ENCODE data around the gene AKAP13.
A peak's percentile ranks its signal among the peaks of the same experiment; 100 is the strongest.

The AKAP13 gene

GRCh38 chr15:85752124-85752475 lies 371.7 kb downstream of the AKAP13 start:
- TF ChIP-seq CTCF (IDR thresholded peaks at IDR 0.05; ENCODE audit: low read depth, low read length, missing control alignments), result no peak
- no peak for DNase-seq (ENCODE audit: extremely low read depth, low read depth)
- H3K4me3 ChIP-seq (replicated peaks; ENCODE audit: low read depth, low read length), result no peak overlapping the region

- no peak for TF ChIP-seq CTCF (IDR thresholded peaks at IDR 0.05; ENCODE audit: low read depth, low read length, missing control alignments)
- DNase-seq (ENCODE audit: extremely low read depth, low read depth), result no peak
- H3K4me3 ChIP-seq (replicated peaks; ENCODE audit: low read depth, low read length), result no peak overlapping the region
These were observed 372.1 kb downstream of the AKAP13 start for GRCh38 chr15:85752491-85752961.

- no peak overlapping the region for H3K4me3 ChIP-seq (replicated peaks; ENCODE audit: low read depth, low read length)
- TF ChIP-seq CTCF (IDR thresholded peaks at IDR 0.05; ENCODE audit: low read depth, low read length, missing control alignments), result no peak
- DNase-seq (ENCODE audit: extremely low read depth, low read depth), result no peak
These were observed 372.9 kb downstream of the AKAP13 start for GRCh38 chr15:85753261-85753660.

- no peak for DNase-seq (ENCODE audit: extremely low read depth, low read depth)
- no peak overlapping the region for H3K4me3 ChIP-seq (replicated peaks; ENCODE audit: low read depth, low read length)
- no peak for TF ChIP-seq CTCF (IDR thresholded peaks at IDR 0.05; ENCODE audit: low read depth, low read length, missing control alignments)
These were observed 373.5 kb downstream of the AKAP13 start for GRCh38 chr15:85753791-85754452.

- no peak for TF ChIP-seq CTCF (IDR thresholded peaks at IDR 0.05; ENCODE audit: low read depth, low read length, missing control alignments)
- no peak overlapping the region for H3K4me3 ChIP-seq (replicated peaks; ENCODE audit: low read depth, low read length)
- peak; percentile 14 for DNase-seq (ENCODE audit: extremely low read depth, low read depth)
These were observed 374.6 kb downstream of the AKAP13 start for GRCh38 chr15:85754989-85755388.

- no peak overlapping the region for H3K4me3 ChIP-seq (replicated peaks; ENCODE audit: low read depth, low read length)
- no peak for DNase-seq (ENCODE audit: extremely low read depth, low read depth)
These were observed 375.1 kb downstream of the AKAP13 start for GRCh38 chr15:85755471-85755870.

More at GRCh38 chr15:85755471-85755870, 375.1 kb downstream of the AKAP13 start:
- TF ChIP-seq CTCF (IDR thresholded peaks at IDR 0.05; ENCODE audit: low read depth, low read length, missing control alignments), result no peak
